ENCODE data around the gene PRRC2A. TPM values are rescaled to one million over a fixed set of nuclear protein-coding genes. Genes with fewer than 3 reads are reported as not detected.
A peak's percentile ranks its signal among the peaks of the same experiment; 100 is the strongest.

PRRC2A gene
- total RNA-seq, 3 donors from 2014 or later = 42.7 to 57.2 (median 57.0) TPM

DNA sequence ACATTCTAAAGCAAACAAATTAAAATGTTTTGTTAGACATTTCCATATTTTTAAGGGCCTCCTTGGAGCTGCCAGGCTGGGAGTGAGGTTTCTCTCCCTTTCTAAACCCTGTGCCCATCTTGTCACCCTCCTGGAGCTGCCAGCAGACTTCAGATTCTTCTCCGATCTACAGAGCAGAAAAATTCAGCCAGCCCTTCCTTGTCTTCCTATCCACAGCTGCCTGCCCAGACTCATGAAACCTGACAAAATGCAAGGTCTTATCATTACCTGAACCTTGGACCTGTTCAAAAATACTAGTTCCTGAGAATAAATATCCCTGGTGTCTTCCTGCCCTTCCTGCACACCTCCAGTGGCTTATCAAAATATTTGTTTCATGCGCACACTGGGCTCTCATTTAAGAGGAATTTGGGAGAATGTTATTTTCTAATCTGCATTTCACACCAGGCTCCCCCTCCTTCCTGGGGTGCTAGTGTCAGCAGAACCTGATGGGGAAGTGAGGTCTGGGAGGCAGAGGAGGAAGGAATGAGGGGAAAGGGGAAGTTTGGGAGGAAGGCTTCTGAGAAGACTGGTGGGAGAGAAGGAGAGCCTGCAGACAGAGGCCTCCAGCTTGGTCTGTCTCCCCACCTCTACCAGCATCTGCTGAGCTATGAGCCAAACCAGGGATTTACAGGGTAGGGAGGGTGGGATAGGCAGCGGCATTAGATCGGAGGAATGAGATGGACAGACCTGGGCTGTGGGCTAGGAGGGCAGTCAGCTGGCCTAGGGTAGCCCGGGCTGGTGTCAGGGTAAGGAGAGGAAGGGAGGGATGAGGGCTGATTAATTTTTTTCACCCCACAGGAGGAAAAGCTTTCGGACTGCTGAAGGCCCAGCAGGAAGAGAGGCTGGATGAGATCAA is 5.6 kb upstream of the PRRC2A start, which contains the start of gene AIF1:
TSS of gene AIF1 (plus strand) at position 551 of the 895 bp plus-strand sequence. CDS start at position 647, 96 bp downstream.
- H3K4me3 ChIP-seq = peak within 1 kb of the TSS in 2 of 3 donors; percentile 5 to 27
- no peaks in the 10 kb centered on the region for H3K9me3 ChIP-seq
- no peaks in the 10 kb centered on the region for H3K4me1 ChIP-seq
- H3K27ac ChIP-seq = no peak within 1 kb of the TSS
- no peaks in the 10 kb centered on the region for H3K27me3 ChIP-seq
- intact Hi-C loops (cut with DNase I; ENCODE audit: low total_unique reads) = no loop called here
- H3K36me3 ChIP-seq = no peaks in the 10 kb centered on the region
- DNase-seq (ENCODE audit: low spot score in 2 of 2) = no peak
- TF ChIP-seq POLR2AphosphoS5 (IDR thresholded peaks at IDR 0.05) (no peak), POLR2A (IDR thresholded peaks at IDR 0.05) (no peak)
- TF ChIP-seq, protein P1, sequence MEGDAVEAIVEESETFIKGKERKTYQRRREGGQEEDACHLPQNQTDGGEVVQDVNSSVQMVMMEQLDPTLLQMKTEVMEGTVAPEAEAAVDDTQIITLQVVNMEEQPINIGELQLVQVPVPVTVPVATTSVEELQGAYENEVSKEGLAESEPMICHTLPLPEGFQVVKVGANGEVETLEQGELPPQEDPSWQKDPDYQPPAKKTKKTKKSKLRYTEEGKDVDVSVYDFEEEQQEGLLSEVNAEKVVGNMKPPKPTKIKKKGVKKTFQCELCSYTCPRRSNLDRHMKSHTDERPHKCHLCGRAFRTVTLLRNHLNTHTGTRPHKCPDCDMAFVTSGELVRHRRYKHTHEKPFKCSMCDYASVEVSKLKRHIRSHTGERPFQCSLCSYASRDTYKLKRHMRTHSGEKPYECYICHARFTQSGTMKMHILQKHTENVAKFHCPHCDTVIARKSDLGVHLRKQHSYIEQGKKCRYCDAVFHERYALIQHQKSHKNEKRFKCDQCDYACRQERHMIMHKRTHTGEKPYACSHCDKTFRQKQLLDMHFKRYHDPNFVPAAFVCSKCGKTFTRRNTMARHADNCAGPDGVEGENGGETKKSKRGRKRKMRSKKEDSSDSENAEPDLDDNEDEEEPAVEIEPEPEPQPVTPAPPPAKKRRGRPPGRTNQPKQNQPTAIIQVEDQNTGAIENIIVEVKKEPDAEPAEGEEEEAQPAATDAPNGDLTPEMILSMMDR (IDR thresholded peaks at IDR 0.05) = no peak

DNA sequence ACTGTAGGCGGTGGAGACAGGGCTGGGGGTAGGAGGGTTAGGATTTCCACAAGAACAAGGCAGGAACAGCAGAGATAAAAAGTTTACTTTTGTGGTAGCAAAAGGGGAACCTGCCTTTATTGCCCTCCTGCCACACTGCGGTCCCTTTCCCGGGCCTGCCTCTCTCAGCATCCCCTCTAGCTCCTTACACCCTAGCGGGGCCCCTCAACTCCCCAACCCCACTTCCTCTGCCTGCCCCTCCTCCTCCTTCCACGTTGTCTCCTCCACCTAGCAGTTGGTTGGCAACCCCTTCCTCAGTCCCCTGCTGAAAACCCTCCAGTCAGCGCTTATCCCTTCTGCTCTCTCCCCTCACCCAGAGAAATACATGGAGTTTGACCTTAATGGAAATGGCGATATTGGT is 4.8 kb upstream of the PRRC2A start:
- H3K27ac ChIP-seq = no peak overlapping the region
- TF ChIP-seq POLR2A (IDR thresholded peaks at IDR 0.05) = no peak
- TF ChIP-seq POLR2AphosphoS5 (IDR thresholded peaks at IDR 0.05) = no peak
- TF ChIP-seq, protein P1 (IDR thresholded peaks at IDR 0.05) = no peak
- intact Hi-C loops (cut with DNase I; ENCODE audit: low total_unique reads) = no loop called here
- DNase-seq (ENCODE audit: low spot score in 2 of 2) = no peak
- no peaks in the 10 kb centered on the region for H3K27me3 ChIP-seq
- no peaks in the 10 kb centered on the region for H3K36me3 ChIP-seq
- H3K4me3 ChIP-seq = peak overlapping the region in 2 of 3 donors; percentile 5 to 27
- H3K9me3 ChIP-seq = no peaks in the 10 kb centered on the region
- no peaks in the 10 kb centered on the region for H3K4me1 ChIP-seq

DNA sequence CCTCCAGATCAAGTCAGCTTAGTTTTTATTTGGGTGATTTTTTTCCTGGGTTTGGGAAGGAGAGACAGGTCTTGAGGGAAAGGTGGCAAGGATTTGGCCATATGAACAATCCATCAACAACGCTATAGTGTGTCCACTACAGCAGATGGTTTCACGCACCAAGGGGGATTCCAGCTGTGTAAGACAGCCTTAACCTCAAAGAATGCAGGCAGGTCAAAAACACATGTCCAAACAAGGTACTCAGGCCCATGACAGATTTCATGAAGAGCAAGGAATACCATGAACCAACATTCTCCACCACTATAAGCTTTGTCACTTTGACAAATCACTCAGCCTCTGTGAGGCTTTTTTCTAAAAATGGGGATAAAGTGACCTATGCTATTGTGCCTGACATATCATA is 3.5 kb upstream of the PRRC2A start:
- no peak overlapping the region for H3K4me3 ChIP-seq
- intact Hi-C loops (cut with DNase I; ENCODE audit: low total_unique reads) = no loop called here
- no peaks in the 10 kb centered on the region for H3K27me3 ChIP-seq
- no peak overlapping the region for H3K27ac ChIP-seq
- H3K9me3 ChIP-seq = no peaks in the 10 kb centered on the region
- DNase-seq (ENCODE audit: low spot score in 2 of 2) = no peak
- TF ChIP-seq POLR2A (IDR thresholded peaks at IDR 0.05) (no peak), POLR2AphosphoS5 (IDR thresholded peaks at IDR 0.05) (no peak)
- TF ChIP-seq, protein P1 (IDR thresholded peaks at IDR 0.05) = no peak
- H3K4me1 ChIP-seq = peaks cover 3 to 5% of the 10 kb centered on the region in 2 donors
- no peaks in the 10 kb centered on the region for H3K36me3 ChIP-seq

DNA sequence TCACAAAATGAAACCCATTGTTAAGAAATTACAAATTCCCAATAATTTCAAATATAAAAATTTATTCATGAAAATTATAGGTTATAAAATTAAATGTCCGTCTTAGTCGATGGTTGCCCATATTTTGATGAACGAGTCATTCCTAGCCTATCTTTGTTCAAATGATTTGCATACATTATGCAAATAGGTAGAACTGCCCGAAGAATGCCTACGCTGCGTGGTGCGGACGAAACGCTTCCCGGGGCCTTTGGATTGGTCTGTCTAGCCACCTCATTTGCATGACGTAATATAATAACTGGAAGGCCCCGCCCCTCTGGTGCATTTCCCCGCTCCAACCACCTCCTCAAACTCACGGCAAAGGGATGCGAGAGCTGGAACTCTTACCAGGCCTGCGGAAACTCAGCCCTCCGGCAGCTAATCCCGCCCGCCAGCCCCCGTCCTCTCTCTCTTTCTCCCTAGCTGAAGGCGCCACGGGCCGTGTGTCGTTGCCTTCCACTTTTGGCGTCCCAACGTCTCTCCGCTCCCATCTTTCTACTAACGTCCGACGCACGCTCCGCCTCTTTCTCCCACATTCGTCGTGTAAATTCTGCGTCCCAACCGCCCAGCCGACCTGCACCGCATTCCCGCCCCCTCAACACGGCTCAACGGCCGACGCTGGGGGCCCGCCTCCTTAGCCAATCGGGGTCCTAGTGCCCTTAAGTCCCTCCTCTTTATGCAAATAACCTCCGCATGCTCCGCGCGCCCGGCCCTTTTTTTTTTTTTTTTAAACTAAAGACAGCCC is 520 bp upstream of the PRRC2A start:
- H3K9me3 ChIP-seq = no peaks in the 10 kb centered on the region
- H3K36me3 ChIP-seq = peaks cover 6% of the 10 kb centered on the region
- H3K4me1 ChIP-seq = peaks cover 8 to 10% of the 10 kb centered on the region in 2 donors
- DNase-seq (ENCODE audit: low spot score in 2 of 2) = peak; percentile 98 to 99
- peak overlapping the region; percentile 79 to 93 (median 89) for H3K4me3 ChIP-seq
- intact Hi-C loops (cut with DNase I; ENCODE audit: low total_unique reads) = no loop called here
- TF ChIP-seq, protein P1 (IDR thresholded peaks at IDR 0.05) = no peak
- peak; percentile 96 for TF ChIP-seq POLR2A (IDR thresholded peaks at IDR 0.05)
- TF ChIP-seq POLR2AphosphoS5 (IDR thresholded peaks at IDR 0.05) = peak; percentile 95 to 98 (median 97)
- H3K27ac ChIP-seq = peak overlapping the region; percentile 98 to 99
- H3K27me3 ChIP-seq = no peaks in the 10 kb centered on the region
